Measurements from ENCODE around the gene COL27A1. TPM values are rescaled to one million over a fixed set of nuclear protein-coding genes. Genes with fewer than 3 reads are reported as not detected.

The COL27A1 gene
- total RNA-seq, 1 donor from 2014 or later: 4.3 TPM

- Histone ChIP-seq H3K4me2 (no peak overlapping the region), H3K9me3 (ENCODE audit: low read depth) (peaks cover 8% of the 10 kb centered on the region), H3K4me3 (no peak overlapping the region), H3F3A (ENCODE audit: low read depth) (no peaks in the 10 kb centered on the region), H3K4me1 (peaks cover 15% of the 10 kb centered on the region), H3K36me3 (peaks cover 6% of the 10 kb centered on the region), H2AFZ (replicated peaks) (no peak overlapping the region), H3K27ac (no peak overlapping the region), H3K79me2 (ENCODE audit: low read depth) (no peaks in the 10 kb centered on the region), H3K27me3 (no peaks in the 10 kb centered on the region), H4K20me1 (ENCODE audit: low read depth) (no peaks in the 10 kb centered on the region), H3K9ac (no peak overlapping the region)
- peaks cover 8% of the 10 kb centered on the region for H3K27me3 Mint-ChIP-seq (ENCODE audit: insufficient read depth, low read depth)
- TF ChIP-seq EZH2phosphoT487 (IDR thresholded peaks at IDR 0.05) (no peak), EZH2 (IDR thresholded peaks at IDR 0.05) (no peak)
- TF ChIP-seq, protein P1, sequence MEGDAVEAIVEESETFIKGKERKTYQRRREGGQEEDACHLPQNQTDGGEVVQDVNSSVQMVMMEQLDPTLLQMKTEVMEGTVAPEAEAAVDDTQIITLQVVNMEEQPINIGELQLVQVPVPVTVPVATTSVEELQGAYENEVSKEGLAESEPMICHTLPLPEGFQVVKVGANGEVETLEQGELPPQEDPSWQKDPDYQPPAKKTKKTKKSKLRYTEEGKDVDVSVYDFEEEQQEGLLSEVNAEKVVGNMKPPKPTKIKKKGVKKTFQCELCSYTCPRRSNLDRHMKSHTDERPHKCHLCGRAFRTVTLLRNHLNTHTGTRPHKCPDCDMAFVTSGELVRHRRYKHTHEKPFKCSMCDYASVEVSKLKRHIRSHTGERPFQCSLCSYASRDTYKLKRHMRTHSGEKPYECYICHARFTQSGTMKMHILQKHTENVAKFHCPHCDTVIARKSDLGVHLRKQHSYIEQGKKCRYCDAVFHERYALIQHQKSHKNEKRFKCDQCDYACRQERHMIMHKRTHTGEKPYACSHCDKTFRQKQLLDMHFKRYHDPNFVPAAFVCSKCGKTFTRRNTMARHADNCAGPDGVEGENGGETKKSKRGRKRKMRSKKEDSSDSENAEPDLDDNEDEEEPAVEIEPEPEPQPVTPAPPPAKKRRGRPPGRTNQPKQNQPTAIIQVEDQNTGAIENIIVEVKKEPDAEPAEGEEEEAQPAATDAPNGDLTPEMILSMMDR (IDR thresholded peaks at IDR 0.05): no peak
- H3K36me3 Mint-ChIP-seq: peaks cover 25% of the 10 kb centered on the region
- peaks cover 13% of the 10 kb centered on the region for H3K9me3 Mint-ChIP-seq
- H3K27ac Mint-ChIP-seq: peak overlapping the region; percentile 52
- peaks cover 17% of the 10 kb centered on the region for H3K4me1 Mint-ChIP-seq
- peak overlapping the region; percentile 70 for H3K4me3 Mint-ChIP-seq
- no peak for DNase-seq (ENCODE audit: low spot score)
Measured at GRCh38 chr9:114290561-114290986, 135.2 kb downstream of the COL27A1 start.

- H3K4me1 ChIP-seq: peaks cover 12% of the 10 kb centered on the region
- no peak overlapping the region for H3K9ac ChIP-seq
- Mint-ChIP-seq H3K4me3 (no peak overlapping the region), H3K4me1 (peaks cover 13% of the 10 kb centered on the region), H3K9me3 (peaks cover 18% of the 10 kb centered on the region), H3K27ac (peak overlapping the region; percentile 52), H3K27me3 (ENCODE audit: insufficient read depth, low read depth) (peaks cover 8% of the 10 kb centered on the region), H3K36me3 (peaks cover 28% of the 10 kb centered on the region)
- H3K27me3 ChIP-seq: no peaks in the 10 kb centered on the region
- H4K20me1 ChIP-seq (ENCODE audit: low read depth): no peaks in the 10 kb centered on the region
- no peak overlapping the region for H3K27ac ChIP-seq
- H3K9me3 ChIP-seq (ENCODE audit: low read depth): peaks cover 8% of the 10 kb centered on the region
- H3K4me3 ChIP-seq: no peak overlapping the region
- H3K4me2 ChIP-seq: no peak overlapping the region
- H2AFZ ChIP-seq (replicated peaks): no peak overlapping the region
- H3K79me2 ChIP-seq (ENCODE audit: low read depth): no peaks in the 10 kb centered on the region
- TF ChIP-seq, protein P1 (IDR thresholded peaks at IDR 0.05): peak; percentile 96
- TF ChIP-seq EZH2phosphoT487 (IDR thresholded peaks at IDR 0.05): no peak
- H3K36me3 ChIP-seq: peaks cover 8% of the 10 kb centered on the region
- peak; percentile 76 for DNase-seq (ENCODE audit: low spot score)
- H3F3A ChIP-seq (ENCODE audit: low read depth): no peaks in the 10 kb centered on the region
Measured at GRCh38 chr9:114291064-114291474, 135.7 kb downstream of the COL27A1 start.

DNA sequence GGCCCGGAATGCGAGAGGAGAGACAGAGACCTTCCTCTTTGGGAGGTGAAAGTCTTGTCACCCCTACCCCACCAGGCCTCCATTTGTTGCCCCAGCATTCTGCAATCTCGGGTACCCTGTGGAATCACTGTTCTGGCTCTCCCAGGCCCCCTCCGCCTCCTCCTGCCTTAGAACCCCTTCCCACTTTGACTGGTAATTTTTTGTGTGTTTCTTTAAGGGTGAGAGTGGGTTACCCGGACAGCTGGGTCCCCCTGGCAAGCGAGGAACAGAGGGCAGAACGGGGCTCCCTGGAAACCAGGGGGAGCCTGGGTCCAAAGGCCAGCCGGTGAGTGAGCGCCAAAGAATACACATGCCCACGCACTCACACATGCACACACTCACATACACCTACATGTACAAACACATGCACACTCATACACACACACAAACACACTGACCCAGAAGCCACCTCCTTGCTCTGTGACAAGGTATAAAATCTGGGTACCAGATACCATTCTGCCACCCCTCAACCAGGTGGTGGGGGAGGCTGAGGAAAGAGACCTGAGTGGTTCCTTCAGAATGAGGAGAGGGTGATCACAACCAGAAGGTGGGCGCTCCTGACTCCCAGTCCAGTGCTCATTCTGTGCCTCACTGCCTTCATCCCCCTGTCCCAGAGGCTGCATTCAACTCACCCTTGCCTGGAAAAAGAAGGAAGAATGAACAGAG is 136.7 kb downstream of the COL27A1 start:
- H3K36me3 Mint-ChIP-seq: peaks cover 32% of the 10 kb centered on the region
- DNase-seq (ENCODE audit: low spot score): no peak
- no peak overlapping the region for H3K9ac ChIP-seq

More for the DNA sequence above, 136.7 kb downstream of the COL27A1 start:
- no peaks in the 10 kb centered on the region for H3F3A ChIP-seq (ENCODE audit: low read depth)
- peaks cover 12% of the 10 kb centered on the region for H3K4me1 ChIP-seq
- no peaks in the 10 kb centered on the region for H4K20me1 ChIP-seq (ENCODE audit: low read depth)
- H3K79me2 ChIP-seq (ENCODE audit: low read depth): no peaks in the 10 kb centered on the region
- H3K4me3 ChIP-seq: no peak overlapping the region
- Mint-ChIP-seq H3K9me3 (peaks cover 19% of the 10 kb centered on the region), H3K4me3 (no peak overlapping the region), H3K4me1 (peaks cover 11% of the 10 kb centered on the region), H3K27me3 (ENCODE audit: insufficient read depth, low read depth) (peaks cover 6% of the 10 kb centered on the region), H3K27ac (no peak overlapping the region)
- no peak overlapping the region for H2AFZ ChIP-seq (replicated peaks)
- no peak overlapping the region for H3K27ac ChIP-seq
- peaks cover 8% of the 10 kb centered on the region for H3K9me3 ChIP-seq (ENCODE audit: low read depth)
- H3K4me2 ChIP-seq: no peak overlapping the region
- H3K27me3 ChIP-seq: no peaks in the 10 kb centered on the region
- no peak for TF ChIP-seq EZH2phosphoT487 (IDR thresholded peaks at IDR 0.05)
- TF ChIP-seq, protein P1 (IDR thresholded peaks at IDR 0.05): no peak
- H3K36me3 ChIP-seq: peaks cover 10% of the 10 kb centered on the region
